H9 (cell line): ENCODE data around the gene INSYN1. TPM values are rescaled to one million over a fixed set of nuclear protein-coding genes. Genes with fewer than 3 reads are reported as not detected.

Source experiments
- DNase-seq: peaks from one replicate; pipeline ENCODE4 v3.0.0-alpha.2; 2017
- H2AFZ ChIP-seq: one replicate; pipeline ENCODE4 v1.6.1; 2013; ENCODE audit warnings: mild to moderate bottlenecking, low read length, control low read depth, moderate library complexity
- H2AK5ac ChIP-seq: 2 replicates; pipeline ENCODE4 v1.6.1; 2013; ENCODE audit warnings: low read length, control low read depth, mixed read lengths; ENCODE audit not compliant: insufficient read length
- H2BK120ac ChIP-seq: one replicate; pipeline ENCODE4 v1.6.1; 2013; ENCODE audit warnings: low read depth, mild to moderate bottlenecking, low read length, control low read depth, inconsistent platforms; ENCODE audit not compliant: poor library complexity, severe bottlenecking
- H2BK12ac ChIP-seq: 2 replicates; pipeline ENCODE4 v1.6.1; 2013; ENCODE audit warnings: low read length, control low read depth, mixed read lengths, low read depth; ENCODE audit not compliant: insufficient read length
- H2BK15ac ChIP-seq: 2 replicates; pipeline ENCODE4 v1.6.1; 2013; ENCODE audit warnings: low read depth, low read length, control low read depth
- H2BK20ac ChIP-seq: one replicate; pipeline ENCODE4 v1.6.1; 2013; ENCODE audit warnings: low read depth, mild to moderate bottlenecking, low read length, control low read depth, inconsistent platforms; ENCODE audit not compliant: poor library complexity, severe bottlenecking
- H2BK5ac ChIP-seq: 2 replicates; pipeline ENCODE4 v1.6.1; 2013; ENCODE audit warnings: low read length, control low read depth, mixed read lengths; ENCODE audit not compliant: insufficient read length
- H3K14ac ChIP-seq: 2 replicates; pipeline ENCODE4 v1.6.1; 2013; ENCODE audit warnings: low read length, control low read depth; ENCODE audit not compliant: insufficient read depth
- H3K18ac ChIP-seq: 2 replicates; pipeline ENCODE4 v1.6.1; 2013; ENCODE audit warnings: low read depth, mild to moderate bottlenecking, mixed read lengths, low read length, control low read depth; ENCODE audit not compliant: insufficient read length
- H3K23ac ChIP-seq: 2 replicates; pipeline ENCODE4 v1.6.1; 2013; ENCODE audit warnings: low read length, control low read depth, mixed read lengths, low read depth; ENCODE audit not compliant: insufficient read length
- H3K23me2 ChIP-seq: 2 replicates; pipeline ENCODE4 v1.6.1; 2013; ENCODE audit warnings: low read depth, mild to moderate bottlenecking, mixed read lengths, low read length, control low read depth; ENCODE audit not compliant: insufficient read length, poor library complexity, severe bottlenecking
- H3K27ac ChIP-seq: 2 replicates; pipeline ENCODE4 v1.5.1; 2013; ENCODE audit warnings: low read length, control low read depth, mixed read lengths, low read depth; ENCODE audit not compliant: insufficient read length
- H3K27me3 ChIP-seq: 2 replicates; pipeline ENCODE4 v1.6.1; 2013; ENCODE audit warnings: low read length, control low read depth, inconsistent platforms; ENCODE audit not compliant: insufficient read depth
- H3K4ac ChIP-seq: 2 replicates; pipeline ENCODE4 v1.6.1; 2013; ENCODE audit warnings: low read depth, mild to moderate bottlenecking, control low read depth, inconsistent platforms, low read length, moderate library complexity
- H3K4me1 ChIP-seq: 2 replicates; pipeline ENCODE4 v1.6.1; 2013; ENCODE audit warnings: low read length, control low read depth, inconsistent platforms; ENCODE audit not compliant: insufficient read depth
- H3K4me2 ChIP-seq: 2 replicates; pipeline ENCODE4 v1.6.1; 2013; ENCODE audit warnings: low read length, control low read depth, mixed read lengths; ENCODE audit not compliant: insufficient read length, insufficient read depth
- H3K56ac ChIP-seq: 2 replicates; pipeline ENCODE4 v1.6.1; 2013; ENCODE audit warnings: low read depth, mild to moderate bottlenecking, mixed read lengths, low read length, control low read depth; ENCODE audit not compliant: insufficient read length
- H3K79me1 ChIP-seq: 2 replicates; pipeline ENCODE4 v1.6.1; 2013; ENCODE audit warnings: low read depth, mild to moderate bottlenecking, moderate library complexity, low read length, control low read depth, inconsistent platforms; ENCODE audit not compliant: insufficient read depth, poor library complexity, severe bottlenecking
- H3K79me2 ChIP-seq: 2 replicates; pipeline ENCODE4 v1.6.1; 2013; ENCODE audit warnings: low read length, control low read depth, inconsistent platforms; ENCODE audit not compliant: insufficient read depth
- H3K9ac ChIP-seq: 2 replicates; pipeline ENCODE4 v1.6.1; 2013; ENCODE audit warnings: low read length, control low read depth, mixed read lengths; ENCODE audit not compliant: insufficient read length; ENCODE audit errors: extremely low read depth
- H3K9me3 ChIP-seq: one replicate; pipeline ENCODE4 v1.6.1; 2013; ENCODE audit warnings: low read depth, low read length, inconsistent platforms; ENCODE audit not compliant: control insufficient read depth
- H3T11ph ChIP-seq: one replicate; pipeline ENCODE4 v1.6.1; 2013; ENCODE audit warnings: mild to moderate bottlenecking, low read length, control low read depth, inconsistent platforms
- H4K20me1 ChIP-seq: one replicate; pipeline ENCODE4 v1.6.1; 2013; ENCODE audit not compliant: control insufficient read depth, insufficient read length, insufficient read depth
- H4K5ac ChIP-seq: 2 replicates; pipeline ENCODE4 v1.6.1; 2013; ENCODE audit warnings: low read depth, mild to moderate bottlenecking, mixed read lengths, low read length, control low read depth; ENCODE audit not compliant: insufficient read length
- H4K8ac ChIP-seq: replicated peaks from 2 replicates; pipeline ENCODE4 v1.6.1; 2013; ENCODE audit warnings: low read length, control low read depth, mixed read lengths, low read depth; ENCODE audit not compliant: insufficient read length
- H4K91ac ChIP-seq: 2 replicates; pipeline ENCODE4 v1.6.1; 2013; ENCODE audit warnings: low read depth, mild to moderate bottlenecking, moderate library complexity, mixed read lengths, low read length, control low read depth; ENCODE audit not compliant: insufficient read length
- H3K27ac Mint-ChIP-seq, 3 experiments: 2 replicates in 2 of 3; 3 replicates in 1 of 3; pipeline ENCODE4 v1.8.0; 2020 to 2021; ENCODE audit warnings: mixed read lengths in 3 of 3, mild to moderate bottlenecking in 1 of 3, moderate library complexity in 1 of 3
- H3K27me3 Mint-ChIP-seq: 2 replicates; pipeline ENCODE4 v1.8.0; 2021; ENCODE audit warnings: low read depth, mild to moderate bottlenecking, moderate library complexity, mixed read lengths
- H3K36me3 Mint-ChIP-seq, 3 experiments: 2 replicates in 2 of 3; 3 replicates in 1 of 3; pipeline ENCODE4 v1.8.0; 2020 to 2021; ENCODE audit warnings: low read depth in 3 of 3, mixed read lengths in 3 of 3; ENCODE audit not compliant: insufficient read depth in 1 of 3
- H3K4me1 Mint-ChIP-seq, 2 experiments: 2 replicates each; pipeline ENCODE4 v1.8.0; 2020; ENCODE audit warnings: mixed read lengths in 2 of 2
- H3K4me3 Mint-ChIP-seq, 2 experiments: 2 replicates in 1 of 2; 3 replicates in 1 of 2; pipeline ENCODE4 v1.8.0; 2020 to 2021; ENCODE audit warnings: mild to moderate bottlenecking in 2 of 2, mixed read lengths in 2 of 2, moderate library complexity in 1 of 2
- H3K9me3 Mint-ChIP-seq, 2 experiments: 2 replicates in 1 of 2; 3 replicates in 1 of 2; pipeline ENCODE4 v1.8.0; 2020; ENCODE audit warnings: mild to moderate bottlenecking in 2 of 2, mixed read lengths in 2 of 2, moderate library complexity in 1 of 2
- WGBS: extraction: QIAGEN DNeasy Blood & Tissue Kit; methylation state at CpG from one replicate; pipeline ENCODE4 v1.1.7; 2013; ENCODE audit warnings: missing lambda C conversion rate, low lambda C conversion rate, mixed read lengths; ENCODE audit not compliant: insufficient read length; ENCODE audit errors: extremely low coverage; 5-methylcytosine and 5-hydroxymethylcytosine counted together
- total RNA-seq: library from RNA; stranded (reverse); gene quantifications from 2 replicates; pipeline ENCODE4 v1.2.1, GENCODE V29; 2021
- TF ChIP-seq, protein P1 (sequence below): fragments of 200-600 bp; sonication (generic); conservative IDR thresholded peaks from 3 replicates; pipeline ENCODE4 v1.8.0; 2021; ENCODE audit warnings: antibody characterized with exemption, mild to moderate bottlenecking

Gene INSYN1
- total RNA-seq, 1 experiment from 2014 or later, result 1.9 TPM

DNA sequence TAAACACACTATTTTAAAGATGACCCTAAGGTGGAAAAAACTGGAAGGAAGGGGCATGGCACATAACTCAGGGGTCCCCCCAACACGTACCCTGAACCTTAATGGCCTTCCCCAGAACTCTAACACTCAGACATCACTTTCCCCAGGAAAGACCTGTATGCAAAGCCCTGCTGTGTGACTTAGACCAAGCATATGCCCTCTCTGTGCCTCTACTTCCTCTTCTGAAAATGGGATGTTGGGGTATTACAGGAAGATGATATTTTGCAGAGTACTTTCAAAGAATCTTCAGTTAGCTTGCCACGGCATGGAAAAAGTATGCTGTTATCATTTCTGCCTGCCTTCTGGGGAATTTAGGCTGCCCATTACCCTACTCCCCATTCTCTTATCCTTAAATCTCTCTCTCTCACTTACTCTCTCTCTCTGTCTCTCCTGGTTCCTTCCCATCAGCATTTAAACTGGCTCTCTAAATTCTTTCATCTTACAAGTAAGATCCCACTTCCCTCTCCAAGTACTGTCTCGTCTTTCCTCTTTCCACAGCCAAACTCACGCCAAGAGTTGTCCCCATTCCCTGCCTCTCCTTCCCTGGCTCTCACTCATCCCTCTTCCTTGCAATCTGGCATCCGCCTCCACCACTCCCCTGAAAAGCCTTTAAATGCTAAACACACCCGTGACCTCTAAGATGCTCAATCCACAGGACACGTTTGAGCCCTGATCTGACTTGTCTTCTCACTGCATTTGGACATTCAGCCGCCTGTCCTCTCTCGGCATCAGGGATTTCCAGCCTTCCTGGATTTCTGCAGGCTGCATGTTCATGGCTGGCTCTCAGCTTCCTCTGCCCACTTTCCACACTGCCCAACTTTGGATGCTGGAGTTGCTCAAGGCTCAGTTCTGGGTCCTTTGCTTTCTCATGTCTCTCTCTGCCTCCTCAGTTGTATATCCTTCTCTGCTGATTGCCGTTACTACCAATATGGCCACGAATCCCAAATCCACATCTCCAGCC lies 7.5 kb upstream of the INSYN1 start:
- Histone ChIP-seq H2BK20ac (no peak overlapping the region), H2AK5ac (no peak overlapping the region), H2BK120ac (no peak overlapping the region), H4K5ac (no peak overlapping the region), H2BK15ac (no peak overlapping the region), H3K79me1 (no peaks in the 10 kb centered on the region), H2BK12ac (no peak overlapping the region), H3K23me2 (no peaks in the 10 kb centered on the region), H3K14ac (peak overlapping the region; percentile 45; the same call in 1 of the 2 replicates), H3T11ph (no peak overlapping the region), H3K27me3 (no peaks in the 10 kb centered on the region; the same call in 1 of the 2 replicates), H3K79me2 (no peaks in the 10 kb centered on the region), H3K23ac (no peak overlapping the region), H3K4me1 (no peaks in the 10 kb centered on the region), H3K4me2 (no peak overlapping the region), H4K91ac (no peak overlapping the region), H2AFZ (no peak overlapping the region), H3K9me3 (no peaks in the 10 kb centered on the region), H4K20me1 (no peaks in the 10 kb centered on the region), H3K27ac (no peak overlapping the region), H3K9ac (no peak overlapping the region), H4K8ac (no peak overlapping the region), H3K4ac (no peak overlapping the region), H3K18ac (peak overlapping the region; percentile 14), H2BK5ac (no peak overlapping the region), H3K56ac (no peak overlapping the region)
- Mint-ChIP-seq H3K27me3 (peaks cover 15% of the 10 kb centered on the region), H3K27ac (no peak overlapping the region), H3K4me3 (no peak overlapping the region), H3K9me3 (no peaks in the 10 kb centered on the region), H3K36me3 (no peaks in the 10 kb centered on the region), H3K4me1 (peaks cover 0 to 1% of the 10 kb centered on the region in 2 experiments; a peak in 2 of 4 replicates)
- no CpG with 5 or more reads among the region's 11 CpGs for WGBS
- no peak for DNase-seq
- TF ChIP-seq, protein P1, sequence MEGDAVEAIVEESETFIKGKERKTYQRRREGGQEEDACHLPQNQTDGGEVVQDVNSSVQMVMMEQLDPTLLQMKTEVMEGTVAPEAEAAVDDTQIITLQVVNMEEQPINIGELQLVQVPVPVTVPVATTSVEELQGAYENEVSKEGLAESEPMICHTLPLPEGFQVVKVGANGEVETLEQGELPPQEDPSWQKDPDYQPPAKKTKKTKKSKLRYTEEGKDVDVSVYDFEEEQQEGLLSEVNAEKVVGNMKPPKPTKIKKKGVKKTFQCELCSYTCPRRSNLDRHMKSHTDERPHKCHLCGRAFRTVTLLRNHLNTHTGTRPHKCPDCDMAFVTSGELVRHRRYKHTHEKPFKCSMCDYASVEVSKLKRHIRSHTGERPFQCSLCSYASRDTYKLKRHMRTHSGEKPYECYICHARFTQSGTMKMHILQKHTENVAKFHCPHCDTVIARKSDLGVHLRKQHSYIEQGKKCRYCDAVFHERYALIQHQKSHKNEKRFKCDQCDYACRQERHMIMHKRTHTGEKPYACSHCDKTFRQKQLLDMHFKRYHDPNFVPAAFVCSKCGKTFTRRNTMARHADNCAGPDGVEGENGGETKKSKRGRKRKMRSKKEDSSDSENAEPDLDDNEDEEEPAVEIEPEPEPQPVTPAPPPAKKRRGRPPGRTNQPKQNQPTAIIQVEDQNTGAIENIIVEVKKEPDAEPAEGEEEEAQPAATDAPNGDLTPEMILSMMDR, result no peak
